HG03135 (cell line): ENCODE results near the gene ST8SIA6.
"Not testable (repeated sequence)": the region's sequence is repeated elsewhere in the genome, so short reads cannot be mapped to it uniquely, and the experiment has no call there.

ENCODE experiments used
- ATAC-seq: cut with Tn5 transposase; IDR thresholded peaks from one replicate; pipeline ENCODE4 v1.9.1; 2021; ENCODE audit warnings: mild to moderate bottlenecking, moderate library complexity; ENCODE audit not compliant: unreplicated experiment

The ST8SIA6 gene

GRCh38 chr10:17460756-17461155, 6.4 kb upstream of the ST8SIA6 start:
- no peak for ATAC-seq

GRCh38 chr10:17457083-17457482, 2.7 kb upstream of the ST8SIA6 start:
- no peak for ATAC-seq

- ATAC-seq = no peak
These were observed 1.7 kb upstream of the ST8SIA6 start for GRCh38 chr10:17456032-17456548.

GRCh38 chr10:17455015-17455520, 673 bp upstream of the ST8SIA6 start:
- no peak for ATAC-seq

GRCh38 chr10:17453373-17454091, 863 bp downstream of the ST8SIA6 start:
- ATAC-seq = no peak

GRCh38 chr10:17453035-17453372, 1.4 kb downstream of the ST8SIA6 start:
- no peak for ATAC-seq

- ATAC-seq = no peak
These were observed 2.1 kb downstream of the ST8SIA6 start for GRCh38 chr10:17452060-17452841.

GRCh38 chr10:17450024-17450423, 4.4 kb downstream of the ST8SIA6 start:
- ATAC-seq = no peak

- ATAC-seq = no peak
These were observed 8.9 kb downstream of the ST8SIA6 start for GRCh38 chr10:17445400-17445998.

GRCh38 chr10:17444388-17444714, 10.0 kb downstream of the ST8SIA6 start:
- ATAC-seq = no peak

GRCh38 chr10:17443707-17444387, 10.5 kb downstream of the ST8SIA6 start:
- ATAC-seq = peak; percentile 69

- no peak for ATAC-seq
These were observed 15.8 kb downstream of the ST8SIA6 start for GRCh38 chr10:17438583-17438982.

- not testable (repeated sequence) for ATAC-seq
These were observed 17.8 kb downstream of the ST8SIA6 start for GRCh38 chr10:17436578-17436977.

- no peak for ATAC-seq
These were observed 18.4 kb downstream of the ST8SIA6 start for GRCh38 chr10:17435953-17436352.

GRCh38 chr10:17435187-17435586, 19.2 kb downstream of the ST8SIA6 start:
- ATAC-seq = no peak

- ATAC-seq = no peak
These were observed 21.7 kb downstream of the ST8SIA6 start for GRCh38 chr10:17432723-17433122.

- ATAC-seq = no peak
These were observed 22.5 kb downstream of the ST8SIA6 start for GRCh38 chr10:17431871-17432311.

GRCh38 chr10:17430647-17431355, 23.6 kb downstream of the ST8SIA6 start:
- no peak for ATAC-seq

- ATAC-seq = no peak
These were observed 24.9 kb downstream of the ST8SIA6 start for GRCh38 chr10:17429490-17429889.

GRCh38 chr10:17428351-17429097, 25.9 kb downstream of the ST8SIA6 start:
- ATAC-seq = peak; percentile 80
